ENCODE results near the gene POLR1A.

POLR1A gene

GRCh38 chr2:86023366-86023712 lies 82.3 kb downstream of the POLR1A start:
- DNase-seq (ENCODE audit: low read depth in 2 of 2, low spot score in 1 of 2): no peak

GRCh38 chr2:86022661-86023365 lies 82.9 kb downstream of the POLR1A start:
- DNase-seq (ENCODE audit: low read depth in 2 of 2, low spot score in 1 of 2): no peak

GRCh38 chr2:86021396-86022378 lies 84.0 kb downstream of the POLR1A start:
- no peak for DNase-seq (ENCODE audit: low read depth in 2 of 2, low spot score in 1 of 2)

DNA sequence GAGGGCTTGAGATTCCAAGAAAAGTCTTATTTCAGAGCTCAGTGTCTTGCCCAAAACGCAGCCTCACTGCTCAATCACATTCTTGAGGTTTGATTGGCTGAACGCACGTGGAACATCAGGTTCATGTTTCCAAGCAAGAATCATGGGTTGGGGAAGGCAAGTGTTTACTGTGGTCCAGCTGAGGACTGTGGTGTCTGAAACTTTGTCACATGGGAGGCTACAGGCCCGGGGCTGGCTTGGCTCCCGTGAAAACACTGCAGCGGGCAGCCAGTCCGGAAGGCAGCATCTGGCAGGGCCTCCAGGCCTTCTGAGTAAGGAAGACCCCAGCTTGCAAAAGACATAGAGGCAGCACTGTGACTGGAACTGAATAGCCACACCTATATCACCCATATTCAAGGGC lies 84.7 kb downstream of the POLR1A start:
- DNase-seq (ENCODE audit: low read depth in 2 of 2, low spot score in 1 of 2): no peak

GRCh38 chr2:86019121-86019520 lies 86.6 kb downstream of the POLR1A start:
- no peak for DNase-seq (ENCODE audit: low read depth in 2 of 2, low spot score in 1 of 2)

- no peak for DNase-seq (ENCODE audit: low read depth in 2 of 2, low spot score in 1 of 2)
These were observed 87.5 kb downstream of the POLR1A start for GRCh38 chr2:86017901-86018896.

DNA sequence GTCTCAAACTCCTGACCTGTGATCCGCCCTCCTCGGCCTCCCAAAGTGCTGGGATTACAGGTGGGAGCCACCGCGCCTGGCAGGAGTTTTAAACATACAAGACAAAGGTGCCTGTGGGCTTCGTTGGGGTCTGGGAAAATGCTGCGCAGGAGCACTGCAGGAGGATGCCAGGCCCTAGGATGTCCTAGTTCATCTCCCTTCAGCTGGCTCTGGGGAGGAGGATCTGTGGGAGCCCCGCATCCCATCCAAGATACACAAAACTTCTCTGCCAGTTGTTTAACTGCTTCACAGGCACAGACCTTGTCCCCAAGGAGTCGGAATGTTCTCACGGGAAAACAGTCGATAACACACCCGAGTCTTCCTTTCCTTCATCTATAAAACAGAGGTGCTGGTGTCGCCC lies 89.1 kb downstream of the POLR1A start:
- no peak for DNase-seq (ENCODE audit: low read depth in 2 of 2, low spot score in 1 of 2)

DNA sequence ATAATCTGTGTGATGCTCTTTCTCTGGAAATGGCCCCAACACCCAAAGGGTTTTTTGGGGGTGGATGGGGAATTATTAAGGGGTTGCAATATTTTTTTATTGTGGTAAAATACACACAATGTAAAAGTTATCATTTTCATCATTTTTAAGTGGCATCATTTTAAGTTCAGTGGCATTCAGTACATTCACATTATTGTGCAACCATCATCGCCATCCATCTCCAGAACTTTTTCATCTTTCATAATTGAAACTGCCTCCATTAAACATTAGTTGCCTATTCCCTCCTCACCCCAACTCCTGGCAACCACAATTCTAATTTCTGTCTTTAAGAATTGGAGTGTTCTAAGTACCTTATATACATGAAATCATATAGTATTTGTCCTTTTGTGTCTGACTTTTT lies 90.0 kb downstream of the POLR1A start:
- DNase-seq (ENCODE audit: low read depth in 2 of 2, low spot score in 1 of 2): no peak

DNA sequence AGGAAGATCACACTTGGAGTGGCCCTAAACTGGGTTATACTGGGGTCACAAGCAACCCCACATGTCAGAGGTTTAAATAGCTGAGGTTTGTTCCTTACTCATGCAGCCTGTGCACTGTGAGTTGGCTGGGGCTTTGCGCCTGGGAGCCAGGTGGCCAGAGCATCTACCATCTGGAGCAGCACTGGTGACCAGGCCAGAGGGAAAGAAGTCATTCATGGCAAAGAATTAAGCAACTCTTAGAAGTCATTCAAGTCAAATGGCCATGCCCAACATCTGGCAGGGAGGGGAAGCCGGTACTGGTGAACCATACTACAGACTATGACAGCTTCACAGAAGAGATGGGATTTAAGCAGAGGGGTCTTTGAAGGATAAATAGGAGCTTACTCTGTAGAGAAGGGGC lies 90.7 kb downstream of the POLR1A start:
- no peak for DNase-seq (ENCODE audit: low read depth in 2 of 2, low spot score in 1 of 2)

- DNase-seq (ENCODE audit: low read depth in 2 of 2, low spot score in 1 of 2): no peak
These were observed 91.2 kb downstream of the POLR1A start for GRCh38 chr2:86014493-86014892.

DNA sequence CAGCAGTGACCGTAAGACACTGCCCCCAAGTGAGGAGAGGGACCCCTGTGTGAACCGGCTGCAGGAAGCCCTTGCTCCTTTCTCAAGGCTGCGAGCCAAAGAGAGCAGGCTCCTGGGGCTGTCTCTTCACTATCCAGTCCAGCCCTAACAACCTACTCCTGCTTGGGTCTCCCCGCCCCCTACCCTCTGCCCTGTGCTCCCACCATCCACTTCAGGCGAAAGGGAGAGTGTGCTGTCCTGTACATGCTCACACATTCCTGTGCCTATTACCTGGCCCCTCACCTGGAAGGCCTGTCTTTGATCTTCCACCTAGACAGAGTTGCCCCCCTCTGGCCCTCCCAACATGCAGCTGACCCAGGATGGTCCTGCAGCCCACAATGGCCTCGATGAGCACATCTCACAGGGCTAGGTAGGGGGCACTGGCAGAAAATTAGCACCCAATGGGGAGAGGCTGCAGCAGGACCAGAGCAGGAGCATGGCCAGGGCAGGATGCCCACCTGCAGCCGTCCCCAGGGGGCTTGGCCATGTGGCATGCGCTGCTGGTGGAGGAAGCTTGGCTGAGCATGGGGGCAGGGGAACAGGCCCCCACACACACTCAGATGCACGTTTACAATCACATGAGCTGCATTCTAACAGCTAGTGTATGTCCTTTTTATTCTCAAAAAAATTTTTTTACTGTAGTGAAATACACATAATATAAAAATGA lies 93.5 kb downstream of the POLR1A start:
- DNase-seq (ENCODE audit: low read depth in 2 of 2, low spot score in 1 of 2): no peak

GRCh38 chr2:86011449-86011941 lies 94.2 kb downstream of the POLR1A start:
- DNase-seq (ENCODE audit: low read depth in 2 of 2, low spot score in 1 of 2): no peak

DNA sequence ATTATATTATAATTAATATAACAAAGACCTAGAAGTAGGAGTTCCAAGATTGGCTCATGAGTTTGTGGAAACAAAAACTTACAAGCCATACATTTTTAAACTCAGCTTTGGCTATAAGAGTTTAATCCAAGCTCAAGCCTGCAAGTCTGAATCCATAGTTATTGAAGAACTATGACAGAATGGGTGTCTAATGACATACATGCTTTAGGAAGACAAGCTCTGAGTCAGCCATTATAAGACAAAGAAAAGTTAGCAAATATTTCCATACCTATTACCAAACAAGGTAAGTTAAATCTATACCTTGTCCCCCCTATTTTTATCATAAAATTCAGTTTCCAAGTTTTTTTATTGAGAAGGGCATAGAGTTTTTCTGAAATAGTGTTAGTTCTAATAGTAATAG lies 95.6 kb downstream of the POLR1A start:
- no peak for DNase-seq (ENCODE audit: low read depth in 2 of 2, low spot score in 1 of 2)

DNA sequence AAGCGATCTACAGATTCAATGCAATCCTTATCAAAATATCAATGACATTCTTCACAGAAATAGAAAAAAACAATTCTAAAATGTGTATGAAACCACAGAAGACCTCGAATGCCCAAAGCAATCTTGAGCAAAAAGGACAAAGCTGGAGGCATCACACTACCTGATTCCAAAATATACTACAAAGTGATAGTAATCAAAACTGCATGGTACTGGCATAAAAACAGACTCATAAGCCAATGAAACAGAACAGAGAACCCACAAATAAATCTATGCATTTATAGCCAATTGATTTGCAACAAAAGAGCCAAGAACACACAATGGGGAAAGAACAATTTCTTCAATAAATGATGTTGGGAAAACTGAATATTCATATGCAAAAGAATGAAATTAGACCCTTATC lies 99.2 kb downstream of the POLR1A start:
- DNase-seq (ENCODE audit: low read depth in 2 of 2, low spot score in 1 of 2): no peak

GRCh38 chr2:86003967-86004366 lies 101.7 kb downstream of the POLR1A start:
- no peak for DNase-seq (ENCODE audit: low read depth in 2 of 2, low spot score in 1 of 2)

- no peak for DNase-seq (ENCODE audit: low read depth in 2 of 2, low spot score in 1 of 2)
These were observed 102.6 kb downstream of the POLR1A start for GRCh38 chr2:86003104-86003503.

DNA sequence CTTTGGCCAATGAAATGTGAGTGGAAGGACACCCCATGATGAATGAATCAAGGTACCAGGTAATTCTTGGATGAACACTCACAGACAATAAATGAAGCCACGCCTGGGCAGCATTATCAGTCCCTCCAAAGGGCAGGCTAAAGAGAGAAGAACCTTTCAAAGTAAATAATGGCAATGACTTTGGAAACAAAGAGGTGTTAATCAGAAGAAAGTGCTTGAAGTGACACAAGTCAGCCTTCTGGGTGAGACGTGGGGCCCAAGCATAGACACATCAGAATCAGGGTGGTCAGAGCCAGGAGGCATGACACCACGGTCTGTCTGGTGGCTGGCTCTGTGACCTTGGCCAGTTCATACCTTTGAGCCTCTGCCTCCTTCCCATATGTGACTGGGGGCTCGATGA lies 103.3 kb downstream of the POLR1A start:
- DNase-seq (ENCODE audit: low read depth in 2 of 2, low spot score in 1 of 2): no peak

DNA sequence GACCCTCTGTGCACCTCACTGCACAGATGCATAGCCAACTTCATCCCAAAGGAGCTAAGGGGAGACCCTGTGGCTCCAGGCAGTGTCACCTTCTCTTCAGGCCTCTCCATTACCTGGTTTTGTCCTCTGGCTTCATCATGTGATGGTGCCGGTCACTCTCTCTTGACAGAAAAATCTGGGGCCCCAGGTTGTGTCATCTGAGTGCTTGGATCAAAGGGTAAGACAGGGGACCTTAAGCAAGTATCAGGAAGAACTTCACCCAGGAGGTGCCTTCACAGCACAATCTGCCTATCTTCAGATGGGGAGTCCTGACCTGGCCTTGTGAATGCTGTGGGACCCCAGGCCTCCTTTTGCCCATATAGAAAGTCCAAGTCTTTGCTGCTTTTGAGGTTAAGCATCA lies 104.4 kb downstream of the POLR1A start:
- DNase-seq (ENCODE audit: low read depth in 2 of 2, low spot score in 1 of 2): no peak

DNA sequence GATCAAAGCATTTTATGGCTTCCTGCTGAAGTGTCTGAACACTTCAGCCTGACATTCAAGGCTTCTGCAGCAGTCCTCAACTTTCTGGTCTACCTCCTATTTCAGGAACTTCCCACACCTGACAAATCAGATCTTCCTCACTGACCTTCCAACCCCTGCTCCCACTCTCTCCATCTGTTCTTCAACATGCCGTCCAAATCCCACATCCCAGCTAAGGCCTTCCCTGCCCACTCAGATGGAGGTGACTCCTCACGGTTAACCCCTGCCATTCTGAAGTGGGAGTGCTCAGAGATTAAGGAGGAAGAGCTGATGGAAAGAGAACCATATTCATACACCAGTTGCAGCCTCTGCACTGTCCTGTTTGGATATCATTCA lies 104.8 kb downstream of the POLR1A start:
- DNase-seq (ENCODE audit: low read depth in 2 of 2, low spot score in 1 of 2): no peak

DNA sequence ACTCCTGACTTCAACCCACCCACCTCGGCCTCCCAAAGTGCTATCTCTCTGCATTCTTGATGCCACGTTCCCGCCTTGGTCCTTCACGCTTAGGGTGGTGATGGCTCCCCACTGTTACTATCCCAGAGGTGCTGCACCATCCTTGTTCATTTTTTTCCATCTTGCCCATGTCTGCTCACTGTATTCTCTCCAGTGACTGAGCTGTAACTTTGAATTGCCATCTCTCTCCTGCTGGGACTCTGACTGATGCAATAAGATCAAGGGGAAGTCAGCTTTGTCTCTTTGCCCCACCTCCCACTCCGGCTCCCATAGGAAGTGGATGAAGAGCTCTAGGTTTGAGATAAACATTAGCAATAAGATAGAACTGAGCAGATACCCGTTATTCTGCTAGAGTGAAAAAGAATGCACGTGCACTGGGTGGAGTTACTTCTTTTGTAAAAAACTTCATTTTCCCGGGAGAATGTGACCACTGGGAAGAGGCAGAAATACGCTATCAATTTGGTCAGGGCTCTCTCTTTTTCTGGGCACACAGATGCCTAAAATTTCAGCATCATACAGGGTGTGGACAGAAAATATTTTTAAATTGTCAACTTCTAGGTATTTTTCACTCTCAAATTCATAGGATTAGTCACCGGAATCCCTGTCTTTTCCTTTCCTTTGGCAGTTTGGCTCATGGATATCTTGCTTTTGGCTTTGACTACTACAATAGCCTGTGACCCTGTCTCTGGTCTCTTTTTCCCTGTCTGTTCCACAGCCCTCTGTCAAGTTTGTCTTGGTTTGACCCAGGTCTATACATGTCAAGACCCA lies 105.4 kb downstream of the POLR1A start:
- DNase-seq (ENCODE audit: low read depth in 2 of 2, low spot score in 1 of 2): no peak
